Glomerular visceral epithelial cell (primary cell): Measurements from ENCODE around the gene RABIF.
"Not testable (repeated sequence)": the region's sequence is repeated elsewhere in the genome, so short reads cannot be mapped to it uniquely, and the experiment has no call there.

Experiments
- DNase-seq: peaks from one replicate; pipeline ENCODE4 v3.0.0-alpha.2; 2016; ENCODE audit errors: extremely low spot score

The RABIF gene

DNA sequence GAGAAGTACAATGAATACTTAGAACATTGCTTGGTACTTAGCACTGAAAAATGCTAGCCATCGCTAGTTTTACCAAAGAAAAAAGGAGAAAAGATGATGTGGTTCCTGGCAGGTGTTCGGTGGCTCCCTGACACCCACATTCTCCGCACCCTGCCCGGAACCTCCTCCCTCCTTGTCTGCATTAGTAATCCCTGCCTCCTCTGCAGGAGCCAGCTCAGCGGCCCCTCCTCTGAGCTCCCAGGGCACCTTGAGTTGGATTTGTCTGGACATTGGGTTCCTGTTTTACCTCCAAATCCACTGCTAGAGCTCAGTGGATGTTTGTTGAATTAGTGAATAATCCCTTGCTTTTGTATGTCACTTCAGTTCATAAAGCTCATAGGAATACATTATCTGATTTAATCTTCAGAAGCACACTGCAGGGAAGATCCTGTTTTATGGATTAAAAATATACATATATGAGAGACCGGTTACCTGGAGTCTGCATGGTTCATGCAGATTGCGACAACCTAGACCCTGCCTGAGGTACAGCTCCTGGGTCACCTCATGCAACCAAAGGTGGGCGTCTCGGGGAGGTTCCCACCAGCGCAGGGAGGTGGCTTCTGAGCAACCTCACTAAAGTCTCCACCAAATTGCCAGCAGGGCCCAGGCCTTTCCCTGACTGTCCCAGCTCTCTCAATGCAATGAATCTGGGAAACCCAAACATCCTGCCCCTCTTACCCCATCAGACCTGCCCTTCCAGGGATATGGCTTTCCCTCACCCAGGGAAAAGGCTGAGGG, 54.0 kb downstream of the RABIF start:
- no peak for DNase-seq

- DNase-seq, result no peak
These were observed 57.0 kb downstream of the RABIF start for GRCh38 chr1:202831906-202832305.

GRCh38 chr1:202829223-202829622, 59.7 kb downstream of the RABIF start:
- DNase-seq, result not testable (repeated sequence)
